Activated CD8-positive, alpha-beta memory T cell treated with anti-CD3 and anti-CD28 coated beads, Interleukin-2, amount 50 U/mL, for 4 hours (primary cell): Measurements from ENCODE around the gene GLT8D2.

Experiments used
- DNase-seq: peaks from one replicate; pipeline ENCODE4 v3.0.0-alpha.2; 2020

The GLT8D2 gene

DNA sequence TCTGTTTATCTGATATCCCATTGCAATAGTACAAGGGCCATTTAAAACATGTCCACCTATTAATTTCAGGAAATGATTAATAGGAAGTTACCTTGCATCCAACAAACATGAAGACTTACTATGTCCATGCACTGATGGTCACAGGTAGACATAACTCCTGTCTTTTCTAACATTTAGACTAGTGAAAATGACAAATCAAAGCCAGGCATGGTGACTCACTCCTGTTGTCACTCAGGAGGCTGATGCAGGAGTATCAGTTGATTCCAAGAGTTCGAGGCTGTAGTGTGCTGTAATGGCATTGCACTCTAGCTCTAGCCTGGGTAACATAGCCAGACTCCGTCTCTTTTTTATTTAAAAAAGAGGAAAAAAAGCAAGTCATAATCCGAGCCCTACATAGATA, 105.0 kb downstream of the GLT8D2 start:
- DNase-seq = no peak
